GM18519 (cell line): ENCODE data around the gene KRT78.

Experiments
- ATAC-seq: cut with Tn5 transposase; IDR thresholded peaks from one replicate; pipeline ENCODE4 v1.9.1; 2021; ENCODE audit warnings: mild to moderate bottlenecking, moderate library complexity; ENCODE audit not compliant: unreplicated experiment, low FRiP score

The KRT78 gene

DNA sequence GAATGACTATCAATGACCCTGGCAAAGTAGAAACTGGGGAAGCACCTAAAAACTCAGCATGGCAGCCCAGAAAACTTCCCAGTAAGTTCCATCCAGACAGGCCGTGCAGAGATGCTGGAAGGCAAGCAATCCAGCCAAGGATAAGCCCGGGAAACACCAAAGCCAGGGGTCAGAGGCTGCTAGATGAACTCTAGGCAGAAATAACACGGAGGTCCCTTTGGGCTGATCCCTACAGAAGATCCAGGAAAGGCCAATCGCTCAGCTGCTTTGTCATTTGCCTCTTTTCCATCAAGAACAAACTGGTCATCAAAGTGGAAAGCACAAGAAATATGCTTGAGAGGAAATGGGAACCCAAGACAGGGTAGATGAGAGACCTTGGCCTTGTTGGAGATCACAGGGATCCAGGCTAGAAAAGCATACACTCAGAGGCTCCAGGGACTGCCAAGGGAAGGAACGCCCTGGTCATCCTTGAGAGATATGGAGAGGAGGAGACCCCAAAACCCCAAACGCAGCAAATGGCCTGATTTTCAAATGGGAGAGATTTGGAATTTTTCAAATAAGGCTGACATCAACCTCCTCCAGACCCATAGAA is 21.2 kb downstream of the KRT78 start:
- ATAC-seq = no peak

DNA sequence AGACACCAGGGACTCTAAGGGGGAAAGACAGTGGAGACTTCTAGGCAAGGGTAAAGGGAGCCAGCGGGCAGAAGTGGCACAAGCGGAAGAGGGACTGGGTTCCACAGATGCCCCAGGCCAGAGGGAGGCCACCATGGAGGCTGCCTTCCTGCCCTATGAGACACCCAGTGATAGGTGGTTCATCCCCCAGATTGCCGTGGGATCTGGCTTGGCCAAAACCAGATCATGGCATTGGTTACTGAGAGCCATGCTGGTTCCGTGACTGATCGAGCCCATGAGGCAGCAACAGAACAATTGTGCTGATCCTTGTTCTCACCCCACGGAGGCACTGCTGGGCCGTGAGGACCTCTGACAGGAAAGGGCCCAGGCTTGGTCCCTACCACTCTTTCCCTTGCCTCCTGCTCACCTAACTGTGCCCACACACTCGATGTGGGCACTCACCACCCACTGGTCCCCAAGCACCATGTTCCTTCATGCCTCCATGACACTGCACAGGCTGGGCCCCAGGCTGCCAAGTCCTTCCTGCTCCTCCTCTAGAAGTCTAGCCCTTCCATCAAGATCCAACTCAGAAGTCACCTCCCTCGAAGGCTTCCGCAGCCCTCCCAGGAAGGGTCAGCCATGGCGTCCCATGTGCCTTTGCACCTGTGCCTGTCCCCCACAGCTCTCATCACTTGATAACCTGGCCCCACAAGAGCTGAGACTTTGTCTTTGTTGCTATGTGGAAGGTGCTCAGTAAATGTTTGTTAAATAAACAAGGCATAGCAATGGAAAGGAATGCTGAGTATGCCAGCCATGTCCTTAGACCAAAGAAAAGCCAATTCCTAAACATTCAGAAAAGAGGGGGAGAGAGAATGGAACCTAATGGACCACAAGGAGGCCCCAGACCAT is 21.9 kb downstream of the KRT78 start:
- ATAC-seq = no peak

- no peak for ATAC-seq
Observed at GRCh38 chr12:52825961-52826360, 22.8 kb downstream of the KRT78 start.

GRCh38 chr12:52824741-52825410 is 23.9 kb downstream of the KRT78 start:
- no peak for ATAC-seq

- no peak for ATAC-seq
Observed at GRCh38 chr12:52823761-52824450, 24.9 kb downstream of the KRT78 start.

- no peak for ATAC-seq
Observed at GRCh38 chr12:52822771-52823510, 25.9 kb downstream of the KRT78 start.

- no peak for ATAC-seq
Observed at GRCh38 chr12:52821826-52822660, 26.8 kb downstream of the KRT78 start.

DNA sequence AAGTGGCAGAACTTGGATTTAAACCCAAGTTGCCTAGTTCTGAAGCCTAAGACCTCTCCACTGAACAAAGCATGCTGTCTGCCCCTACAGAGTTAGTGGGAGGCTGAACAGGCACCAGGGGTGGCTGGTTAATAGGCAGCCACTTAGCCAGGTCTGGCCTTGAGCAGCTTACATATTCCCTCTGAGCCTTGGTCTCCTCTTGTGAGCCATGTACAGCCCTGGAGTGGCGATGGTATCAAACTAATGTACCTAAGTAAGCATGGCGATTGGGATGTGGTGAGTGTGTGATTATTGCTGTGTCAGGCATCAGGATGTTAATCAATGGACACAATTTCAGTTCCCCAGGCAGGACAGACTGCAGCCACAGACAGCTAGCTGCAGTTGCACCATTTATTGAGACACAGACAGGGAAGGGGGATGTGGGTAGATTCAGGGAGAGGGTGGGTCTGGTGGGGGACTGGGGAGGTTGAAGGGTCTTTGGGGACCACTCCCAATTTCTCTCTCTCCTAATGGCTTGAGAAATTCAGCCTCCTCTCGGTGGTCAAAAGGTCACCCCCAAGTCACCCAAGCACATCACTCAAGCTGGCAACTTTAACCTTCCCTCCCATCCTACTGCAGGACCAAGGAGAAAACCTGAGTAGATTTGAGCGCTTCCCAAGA is 27.6 kb downstream of the KRT78 start:
- no peak for ATAC-seq

DNA sequence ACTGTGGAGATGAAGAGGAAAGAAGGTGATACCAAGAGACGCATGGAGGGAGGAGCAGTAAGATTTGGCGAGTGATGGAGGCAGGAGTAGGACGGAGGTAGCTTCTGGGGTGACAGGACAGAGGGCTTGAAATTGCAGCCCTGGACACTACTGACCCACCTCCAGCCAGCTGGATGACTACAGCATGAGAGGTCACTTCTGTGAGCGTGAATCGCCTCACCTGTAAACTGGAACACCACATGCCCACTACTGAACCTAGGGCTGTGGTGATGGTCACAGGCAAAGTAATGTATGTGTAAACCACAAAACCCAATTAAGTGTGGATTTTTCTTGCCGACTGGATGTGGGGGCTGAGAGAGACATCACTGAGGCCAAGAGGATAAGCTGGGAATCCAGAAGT is 28.3 kb downstream of the KRT78 start:
- no peak for ATAC-seq

DNA sequence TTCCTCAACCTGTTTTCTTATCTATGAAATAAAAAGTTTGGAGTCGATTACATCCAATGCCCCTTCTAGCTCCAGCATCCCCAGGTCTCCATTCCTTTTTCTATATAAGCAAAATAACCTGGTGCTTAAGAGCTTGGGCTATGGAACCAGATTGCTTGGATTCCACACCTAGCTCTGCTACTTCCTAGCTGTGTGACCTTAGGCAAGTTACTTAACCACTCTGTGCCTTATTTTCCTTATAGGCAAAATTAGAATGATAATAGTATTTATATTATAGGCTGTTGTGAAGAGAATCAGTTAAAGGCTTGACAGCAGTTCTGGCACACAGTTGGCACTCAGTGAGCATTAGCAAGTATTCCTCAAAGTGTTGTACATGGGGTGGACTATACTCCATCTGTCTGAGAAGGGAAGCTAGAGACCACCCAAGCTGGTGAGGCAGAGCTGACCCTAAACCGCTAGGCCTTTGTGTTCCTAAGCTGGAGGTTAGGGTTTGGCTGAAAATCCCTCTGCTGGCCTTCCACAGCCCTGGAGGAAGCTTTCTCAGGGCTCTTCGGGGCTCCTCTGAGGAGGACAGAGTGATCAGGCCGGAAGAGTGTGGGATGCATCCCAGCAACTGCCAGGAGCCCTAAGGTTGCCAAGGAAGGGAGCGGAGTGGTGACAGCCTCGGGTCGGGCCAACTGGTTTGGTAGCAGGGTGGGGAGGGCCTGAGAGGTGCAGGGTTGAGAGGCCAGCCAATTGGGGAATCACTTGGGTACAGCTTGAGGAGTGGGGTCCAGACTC is 28.9 kb downstream of the KRT78 start:
- no peak for ATAC-seq

DNA sequence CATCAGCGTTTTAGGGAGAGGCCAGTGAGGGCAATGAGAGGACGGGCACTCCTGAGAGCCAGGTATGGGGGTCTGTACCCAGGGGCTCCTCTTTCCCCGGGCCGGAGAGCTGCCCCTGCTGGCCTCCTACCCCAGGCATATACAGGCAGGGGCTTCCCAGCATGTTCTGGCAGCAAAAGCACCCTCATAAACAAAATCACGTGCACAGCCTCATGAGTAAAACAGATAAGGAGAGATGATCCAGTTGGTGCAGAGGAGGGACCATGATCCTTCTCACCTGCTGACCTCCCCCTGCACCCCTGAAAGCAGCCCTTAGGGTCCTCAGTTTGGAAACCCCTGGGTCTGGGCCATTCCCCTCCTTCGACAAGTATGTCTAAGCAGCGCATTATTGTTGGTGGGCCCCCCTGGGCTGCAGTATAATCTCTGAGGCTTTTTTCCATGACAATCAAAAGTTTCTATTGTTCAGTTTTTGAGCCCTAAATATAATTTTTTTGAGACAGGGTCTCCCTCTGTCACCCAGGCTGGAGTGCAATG is 29.8 kb downstream of the KRT78 start:
- no peak for ATAC-seq

GRCh38 chr12:52818388-52818787 is 30.4 kb downstream of the KRT78 start:
- no peak for ATAC-seq

- ATAC-seq = no peak
Observed at GRCh38 chr12:52817699-52818238, 31.0 kb downstream of the KRT78 start.

DNA sequence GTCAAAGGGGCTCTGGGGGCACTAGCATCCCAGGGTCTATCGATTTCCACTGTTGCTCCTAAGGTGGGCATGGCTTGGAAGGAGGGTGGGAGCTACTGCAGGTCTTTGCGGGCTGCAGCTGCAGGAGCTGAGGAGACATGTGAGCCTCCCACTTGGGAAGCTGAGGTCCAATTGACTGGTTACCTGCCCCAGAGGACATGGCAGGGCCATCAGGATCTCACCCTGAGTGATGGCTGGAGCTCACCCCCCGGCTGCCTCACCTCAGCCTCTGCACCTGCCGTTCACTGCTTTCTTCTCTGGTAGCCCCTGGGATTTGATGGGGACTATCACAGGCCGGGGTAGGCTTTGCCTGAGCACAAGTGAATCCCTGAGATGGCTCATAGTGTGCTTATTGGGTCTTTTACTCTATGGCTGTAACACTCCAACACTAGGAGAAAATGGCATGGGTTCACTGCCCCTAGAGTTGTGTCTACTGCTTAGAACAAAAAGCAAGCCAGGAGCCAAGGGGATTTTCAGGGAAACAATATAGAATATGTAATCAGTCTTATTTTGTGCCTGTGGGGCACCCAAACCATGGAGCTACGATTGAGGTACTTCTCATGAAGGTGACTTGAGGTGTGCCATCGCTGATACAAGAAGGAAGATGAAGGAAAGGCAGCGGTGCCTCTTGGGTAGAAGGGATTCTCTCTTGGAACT is 31.6 kb downstream of the KRT78 start:
- no peak for ATAC-seq

DNA sequence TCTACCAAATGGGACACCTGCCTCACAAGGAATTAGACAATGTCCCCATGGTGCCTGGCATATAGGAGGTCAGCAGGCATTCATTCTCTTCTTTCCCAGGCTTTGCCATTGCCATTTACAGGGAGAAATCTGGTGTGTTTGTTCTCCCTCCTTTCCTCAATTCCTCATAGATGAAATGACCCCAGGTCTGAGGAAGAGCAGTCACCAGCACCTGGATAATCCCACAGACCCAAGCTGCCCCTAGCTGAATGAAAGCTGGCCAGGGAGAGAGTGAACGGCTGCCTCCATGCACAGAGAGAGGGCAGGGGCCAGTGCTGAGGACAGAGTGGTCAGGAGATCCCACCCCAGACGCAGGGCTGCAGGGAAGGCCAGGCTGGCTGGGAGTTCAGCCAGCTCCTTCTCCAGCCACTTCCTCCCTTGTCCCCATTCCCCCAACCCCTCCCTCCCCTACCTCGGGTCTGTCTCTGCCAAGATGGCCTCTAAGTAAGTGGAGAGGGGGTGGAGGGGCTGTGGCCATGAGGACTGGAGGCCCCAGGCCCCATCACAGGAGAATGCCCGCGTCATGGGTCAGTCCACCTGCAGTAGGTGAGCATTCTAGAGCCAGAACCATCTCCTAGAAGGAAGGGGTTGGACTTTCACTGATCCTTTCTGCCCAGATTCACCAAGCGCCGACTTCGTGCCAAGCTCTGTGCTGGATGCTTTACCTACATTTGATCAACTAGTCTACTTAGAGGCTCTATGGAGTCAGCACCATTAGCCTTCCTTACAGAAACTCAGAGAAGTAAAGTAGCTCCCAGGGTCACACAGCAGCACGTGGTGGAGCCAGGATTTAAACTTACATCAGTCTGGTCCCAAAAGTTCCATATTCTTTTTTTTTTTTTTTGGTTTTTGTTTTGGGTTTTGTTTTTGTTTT is 32.9 kb downstream of the KRT78 start:
- ATAC-seq = no peak

- no peak for ATAC-seq
Observed at GRCh38 chr12:52815161-52815560, 33.6 kb downstream of the KRT78 start.
